NCI-H146 (cell line): ENCODE data around the gene TMEM156.
"Not testable (repeated sequence)": the region's sequence is repeated elsewhere in the genome, so short reads cannot be mapped to it uniquely, and the experiment has no call there.

Source experiments
- DNase-seq: peaks from one replicate; lab custom pipeline; 2025; lab: John Stamatoyannopoulos, UW

TMEM156 gene

GRCh38 chr4:38990241-38990640 is 42.0 kb downstream of the TMEM156 start:
- DNase-seq, result no peak

GRCh38 chr4:38989487-38989886 is 42.7 kb downstream of the TMEM156 start:
- DNase-seq, result no peak

- DNase-seq, result not testable (repeated sequence)
Measured at GRCh38 chr4:38988353-38988752, 43.9 kb downstream of the TMEM156 start.

GRCh38 chr4:38987491-38987890 is 44.7 kb downstream of the TMEM156 start:
- no peak for DNase-seq

GRCh38 chr4:38985410-38986100 is 46.7 kb downstream of the TMEM156 start:
- no peak for DNase-seq

GRCh38 chr4:38983787-38984598 is 48.2 kb downstream of the TMEM156 start:
- no peak for DNase-seq

GRCh38 chr4:38983291-38983690 is 48.9 kb downstream of the TMEM156 start:
- no peak for DNase-seq

- DNase-seq, result no peak
Measured at GRCh38 chr4:38982361-38983095, 49.7 kb downstream of the TMEM156 start.

GRCh38 chr4:38980903-38981676 is 51.1 kb downstream of the TMEM156 start:
- DNase-seq, result no peak

- DNase-seq, result no peak
Measured at GRCh38 chr4:38979511-38980230, 52.5 kb downstream of the TMEM156 start.

GRCh38 chr4:38979081-38979480 is 53.1 kb downstream of the TMEM156 start:
- DNase-seq, result no peak

GRCh38 chr4:38976308-38976707 is 55.9 kb downstream of the TMEM156 start:
- DNase-seq, result no peak

GRCh38 chr4:38968668-38969067 is 63.5 kb downstream of the TMEM156 start:
- no peak for DNase-seq

GRCh38 chr4:38967260-38968095 is 64.7 kb downstream of the TMEM156 start:
- DNase-seq, result no peak

- no peak for DNase-seq
Measured at GRCh38 chr4:38965866-38966265, 66.3 kb downstream of the TMEM156 start.

- DNase-seq, result no peak
Measured at GRCh38 chr4:38964942-38965775, 67.0 kb downstream of the TMEM156 start.

GRCh38 chr4:38959248-38959647 is 73.0 kb downstream of the TMEM156 start:
- not testable (repeated sequence) for DNase-seq

- DNase-seq, result no peak
Measured at GRCh38 chr4:38958453-38959190, 73.6 kb downstream of the TMEM156 start.

GRCh38 chr4:38957893-38958292 is 74.3 kb downstream of the TMEM156 start:
- DNase-seq, result no peak
